Spleen (tissue), 13 donors: ENCODE results near the gene CNOT2. TPM values are rescaled to one million over a fixed set of nuclear protein-coding genes. Genes with fewer than 3 reads are reported as not detected.

ENCODE experiments used
- DNase-seq: peaks from one replicate; pipeline ENCODE4 v3.0.0-alpha.2; 2020
- H3K27ac ChIP-seq, 8 donors: fragments of 200-600 bp; sonication (generic) in 7 of 8; 1 replicate in 4 of 8; 2 replicates in 4 of 8; pipeline versions ENCODE4 v1.5.0 to v1.8.0; 2016 to 2021; ENCODE audit warnings: inconsistent platforms in 4 of 8, mild to moderate bottlenecking in 4 of 8, moderate library complexity in 1 of 8
- H3K27me3 ChIP-seq, 7 donors: fragments of 200-600 bp; sonication (generic) in 6 of 7; replicated peaks in 1 of 7; 1 replicate in 4 of 7; 2 replicates in 3 of 7; pipeline versions ENCODE4 v1.5.0 to v1.8.0; 2016 to 2021; ENCODE audit warnings: inconsistent platforms in 3 of 7, mild to moderate bottlenecking in 1 of 7
- H3K36me3 ChIP-seq, 6 donors: fragments of 200-600 bp; sonication (generic) in 5 of 6; 1 replicate in 4 of 6; 2 replicates in 2 of 6; pipeline versions ENCODE4 v1.5.0 to v1.8.0; 2016 to 2021; ENCODE audit warnings: inconsistent platforms in 2 of 6
- H3K4me1 ChIP-seq, 6 donors: fragments of 200-600 bp; sonication (generic) in 5 of 6; 1 replicate in 3 of 6; 2 replicates in 3 of 6; pipeline versions ENCODE4 v1.5.0 to v1.8.0; 2016 to 2021; ENCODE audit warnings: inconsistent platforms in 3 of 6
- H3K4me3 ChIP-seq, 8 donors: fragments of 200-600 bp; sonication (generic) in 7 of 8; 1 replicate in 4 of 8; 2 replicates in 4 of 8; pipeline versions ENCODE4 v1.5.0 to v1.8.0; 2016 to 2021; ENCODE audit warnings: inconsistent platforms in 4 of 8, mild to moderate bottlenecking in 4 of 8, moderate library complexity in 2 of 8
- H3K9me3 ChIP-seq, 8 donors: fragments of 200-600 bp; sonication (generic) in 7 of 8; 1 replicate in 4 of 8; 2 replicates in 4 of 8; pipeline versions ENCODE4 v1.5.0 to v1.8.0; 2016 to 2021; ENCODE audit warnings: inconsistent platforms in 4 of 8
- CTCF ChIP-seq, 11 experiments: fragments of 200-600 bp in 7 of 11; fragments of 450-650 bp in 4 of 11; sonication (generic) in 4 of 11; IDR thresholded peaks in 8 of 11; conservative IDR thresholded peaks in 3 of 11; 1 replicate in 7 of 11; 2 replicates in 4 of 11; pipeline versions ENCODE4 v1.4.0 to v1.8.0; 2016 to 2021; ENCODE audit warnings: antibody characterized with exemption in 11 of 11, inconsistent platforms in 4 of 11, mild to moderate bottlenecking in 1 of 11
- POLR2A ChIP-seq, 3 donors: fragments of 450-650 bp; IDR thresholded peaks; one replicate each; pipeline ENCODE4 v1.5.1; 2017; ENCODE audit warnings: antibody characterized with exemption in 3 of 3, mild to moderate bottlenecking in 1 of 3
- POLR2AphosphoS5 ChIP-seq, 3 donors: sonication (generic); formaldehyde crosslinking; IDR thresholded peaks; one replicate each; pipeline ENCODE4 v1.5.1; 2017; ENCODE audit warnings: antibody characterized with exemption in 3 of 3
- WGBS, 5 donors: extraction: QIAGEN DNeasy Blood & Tissue Kit in 3 of 5; methylation state at CpG; one replicate each; pipeline versions ENCODE4 v1.1.5 to v1.1.7; 2013 to 2018; 5-methylcytosine and 5-hydroxymethylcytosine counted together
- intact Hi-C: fragments of 100-400 bp; cut with DNase I; formaldehyde crosslinking; loops from one replicate; pipeline ENCODE4 v1.15.0; 2023; ENCODE audit warnings: low total_unique reads
- long read RNA-seq, 2 donors: transcript quantifications; one replicate each; lab custom pipeline, GENCODE V29; 2026
- polyA plus RNA-seq, 3 donors: library from polyadenylated mRNA; stranded (reverse); fragments of 200-250 nt; gene quantifications; one replicate each; pipeline ENCODE4 v1.2.1, GENCODE V29; 2013
- total RNA-seq, 7 donors: library from RNA; depleted of rRNA in 3 of 7; stranded (reverse); fragments of >200 nt in 3 of 7; fragmentation: NEBNext Ultra II Directional in 4 of 7; extraction: Animal tissue kit (Norgen Biotek cat#: 25700) in 4 of 7; gene quantifications; one replicate each; pipeline versions ENCODE4 v1.1.0 to v1.2.1, GENCODE V29; 2016 to 2021
- donor health status: healthy with polysubstance abuse.
- donor health status: DM: no; HTN: no; CAD: no; lungs with moderate emphysema.
- donor health status: DM: no; HTN: no; CAD: no.
- donor health status: Bipolar disorder and iron deficiency.
- donor health status: healthy.
- donor health status: DM: no; HTN: no; CAD: no.
- donor health status: DM: yes; HTN: yes; CAD: no.

CNOT2 gene
- total RNA-seq (100 to 1,000 TPM in 4 of 7 donors, 10 to 100 TPM in 3; 87.2 to 212 (median 116) TPM), polyA plus RNA-seq (10 to 100 TPM; 27.4 to 38.5 (median 29.0) TPM)
- long read RNA-seq, donor 1, full-length matches to known transcripts, result 18 of 26 reads
- long read RNA-seq, donor 1, partial matches to known transcripts, result 0 of 26 reads
- long read RNA-seq, donor 1, other reads (novel, unspliced or antisense), result 8 of 26 reads
- long read RNA-seq, donor 2, transcript CNOT2-201 (16 exons, 3,282 nt), result major isoform, 8 of 21 reads
- long read RNA-seq, donor 2, partial matches to known transcripts, result 5 of 21 reads
- long read RNA-seq, donor 2, other reads (novel, unspliced or antisense), result 0 of 21 reads

DNA sequence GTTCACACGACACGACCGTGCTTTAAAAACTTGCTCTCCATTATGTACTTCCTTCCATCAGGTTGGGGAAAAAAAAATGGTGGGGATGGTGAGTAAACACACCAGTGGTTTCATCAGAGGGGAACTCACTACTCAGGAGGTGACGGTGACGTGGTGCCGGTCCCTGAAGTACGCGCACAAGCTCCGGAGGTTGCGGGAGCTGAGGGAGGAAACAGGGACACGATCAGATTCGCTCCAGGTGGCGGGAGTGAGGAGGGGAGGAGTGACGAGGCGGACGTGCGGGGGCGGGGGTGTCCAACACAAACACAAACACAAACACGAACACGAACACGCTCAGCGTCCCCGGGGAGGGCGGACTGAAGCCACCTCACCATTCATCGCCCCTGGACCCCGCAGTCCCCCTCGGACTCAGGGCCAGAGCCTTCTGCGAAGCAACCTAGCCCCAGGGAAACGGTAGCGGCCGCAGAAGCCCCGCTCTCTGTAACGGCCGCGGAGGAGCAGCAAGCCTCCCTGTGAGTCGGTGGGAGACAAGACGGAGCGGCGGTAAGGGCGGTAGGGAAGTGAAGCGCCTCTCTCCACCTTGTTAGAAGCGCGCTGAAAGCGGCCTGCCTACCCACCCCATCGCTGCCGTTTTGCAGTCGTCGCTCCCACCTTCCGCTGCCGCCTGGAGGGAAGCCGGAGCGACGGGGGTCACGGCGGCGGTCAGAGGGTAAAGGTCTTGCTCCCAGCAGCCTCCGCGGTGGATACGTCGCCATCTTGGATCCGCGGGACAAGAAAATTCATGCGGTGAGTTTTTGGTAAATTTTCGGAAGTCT lies at the start of gene CNOT2:
CNOT2 (plus strand) TSS at position 739 of the 815 bp plus-strand sequence. CDS start 34,794 bp downstream, outside the sequence.
- TF ChIP-seq POLR2AphosphoS5 (IDR thresholded peaks at IDR 0.05), result peak; percentile 90 to 95 (median 91)
- peak in 1 of 3 donors; percentile 38 for TF ChIP-seq POLR2A (IDR thresholded peaks at IDR 0.05)
- TF ChIP-seq CTCF (IDR thresholded peaks at IDR 0.05 in 8 of 11, conservative IDR thresholded peaks at IDR 0.05 in 3 of 11), result no peak
- H3K4me1 ChIP-seq, result peaks cover 38 to 66% (median 58%) of the 10 kb centered on the region in 6 donors

GRCh38 chr12:70194076-70194475 lies 49.2 kb upstream of the CNOT2 start:
- Histone ChIP-seq H3K27ac (no peak overlapping the region), H3K4me1 (peaks cover 0 to 9% (median 0%) of the 10 kb centered on the region in 6 donors), H3K36me3 (no peaks in the 10 kb centered on the region), H3K9me3 (no peaks in the 10 kb centered on the region), H3K27me3 (no peaks in the 10 kb centered on the region), H3K4me3 (no peak overlapping the region)
- intact Hi-C loops, result no loop called here
- DNase-seq, result no peak
- TF ChIP-seq POLR2AphosphoS5 (IDR thresholded peaks at IDR 0.05) (no peak), POLR2A (IDR thresholded peaks at IDR 0.05) (no peak), CTCF (IDR thresholded peaks at IDR 0.05 in 8 of 11, conservative IDR thresholded peaks at IDR 0.05 in 3 of 11) (no peak)

More for the DNA sequence above, at the start of gene CNOT2:
- DNase-seq, result peak; percentile 97
- 0 to 1% (median 0%) methylated on average over 30 to 64 of the region's 64 CpGs for WGBS, 5 donors
- H3K36me3 ChIP-seq, result peaks cover 0 to 45% (median 5%) of the 10 kb centered on the region in 6 donors
- no peaks in the 10 kb centered on the region for H3K27me3 ChIP-seq
- intact Hi-C loops, result loop anchor here (10.0 kb wide), 1 partner anchor 112 kb away; no protein-coding TSS in a partner anchor
- H3K4me3 ChIP-seq, result peak within 1 kb of the TSS; percentile 80 to 93 (median 88)
- no peaks in the 10 kb centered on the region for H3K9me3 ChIP-seq
- peak within 1 kb of the TSS; percentile 94 to 99 (median 98) for H3K27ac ChIP-seq

GRCh38 chr12:70196811-70197281 lies 46.4 kb upstream of the CNOT2 start:
- DNase-seq, result no peak
- Histone ChIP-seq H3K27me3 (no peaks in the 10 kb centered on the region), H3K4me1 (peaks cover 0 to 9% (median 0%) of the 10 kb centered on the region in 6 donors), H3K27ac (no peak overlapping the region), H3K9me3 (no peaks in the 10 kb centered on the region), H3K4me3 (no peak overlapping the region), H3K36me3 (no peaks in the 10 kb centered on the region)
- intact Hi-C loops, result no loop called here
- 75 to 97% (median 89%) methylated on average over 1 of the region's 1 CpG for WGBS, 5 donors
- TF ChIP-seq POLR2AphosphoS5 (IDR thresholded peaks at IDR 0.05) (no peak), POLR2A (IDR thresholded peaks at IDR 0.05) (no peak), CTCF (IDR thresholded peaks at IDR 0.05 in 8 of 11, conservative IDR thresholded peaks at IDR 0.05 in 3 of 11) (no peak)

DNA sequence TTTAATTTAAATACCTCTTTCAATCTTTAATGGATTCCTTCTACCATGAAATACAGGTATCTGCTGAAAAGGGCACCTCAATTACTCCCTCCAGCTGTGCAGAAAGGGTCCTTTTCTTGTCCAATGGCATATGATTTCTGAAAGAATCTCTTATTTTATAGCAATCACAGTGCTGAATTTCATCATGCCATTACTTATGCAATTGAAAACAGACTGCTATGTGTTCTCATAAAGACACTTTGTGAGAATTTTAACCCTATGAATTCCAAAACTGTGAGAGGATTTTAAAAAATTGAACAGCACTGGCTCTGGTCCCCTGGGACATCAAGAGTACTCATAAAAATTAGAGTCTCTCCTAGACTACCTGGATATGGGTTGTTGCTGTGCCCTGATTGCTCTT lies 45.9 kb upstream of the CNOT2 start:
- Histone ChIP-seq H3K9me3 (no peaks in the 10 kb centered on the region), H3K27me3 (no peaks in the 10 kb centered on the region), H3K4me3 (no peak overlapping the region), H3K4me1 (peaks cover 0 to 9% (median 0%) of the 10 kb centered on the region in 6 donors), H3K27ac (no peak overlapping the region), H3K36me3 (no peaks in the 10 kb centered on the region)
- TF ChIP-seq POLR2A (IDR thresholded peaks at IDR 0.05) (no peak), POLR2AphosphoS5 (IDR thresholded peaks at IDR 0.05) (no peak), CTCF (IDR thresholded peaks at IDR 0.05 in 8 of 11, conservative IDR thresholded peaks at IDR 0.05 in 3 of 11) (no peak)
- intact Hi-C loops, result no loop called here
- DNase-seq, result no peak
